Body of pancreas (tissue), 4 donors: ENCODE results near the gene RAB8A. TPM values are rescaled to one million over a fixed set of nuclear protein-coding genes. Genes with fewer than 3 reads are reported as not detected.

Source experiments
- ATAC-seq: fragments of 150-250 bp; one replicate; pipeline ENCODE4 v1.9.1; 2016
- DNase-seq, 4 donors: peaks; one replicate each; pipeline ENCODE4 v3.0.0-alpha.2; 2019
- H3K27ac ChIP-seq, 4 donors: fragments of 200-600 bp; sonication (generic); 1 replicate in 3 of 4; 2 replicates in 1 of 4; pipeline versions ENCODE4 v1.5.1 to v1.6.1; 2016 to 2019; ENCODE audit warnings: mild to moderate bottlenecking in 1 of 4, mixed read lengths in 1 of 4, moderate library complexity in 1 of 4
- H3K27me3 ChIP-seq, 2 donors: fragments of 200-600 bp; sonication (generic); one replicate each; pipeline ENCODE4 v1.6.0; 2016; ENCODE audit warnings: mild to moderate bottlenecking in 1 of 2
- H3K36me3 ChIP-seq, 2 donors: fragments of 200-600 bp; sonication (generic); replicated peaks in 1 of 2; 2 replicates each; pipeline ENCODE4 v1.5.1; 2016; ENCODE audit warnings: low read depth in 2 of 2; ENCODE audit not compliant: insufficient read depth in 1 of 2
- H3K4me1 ChIP-seq: fragments of 200-600 bp; sonication (generic); one replicate; pipeline ENCODE4 v1.6.0; 2016
- H3K4me3 ChIP-seq, 2 donors: fragments of 200-600 bp; sonication (generic); 1 replicate in 1 of 2; 2 replicates in 1 of 2; pipeline ENCODE4 v1.5.1; 2016 to 2019
- H3K9me3 ChIP-seq, 3 donors: fragments of 200-600 bp; sonication (generic); 1 replicate in 2 of 3; 2 replicates in 1 of 3; pipeline ENCODE4 v1.5.1; 2016
- CTCF ChIP-seq, 7 experiments: fragments of 450-650 bp in 4 of 7; fragments of 200-600 bp in 3 of 7; sonication (generic) in 3 of 7; IDR thresholded peaks; one replicate each; pipeline ENCODE4 v1.5.1; 2016 to 2019; ENCODE audit warnings: antibody characterized with exemption in 7 of 7
- POLR2A ChIP-seq, 3 donors: fragments of 450-650 bp; IDR thresholded peaks; one replicate each; pipeline ENCODE4 v1.6.1; 2016; ENCODE audit warnings: antibody characterized with exemption in 3 of 3, mild to moderate bottlenecking in 2 of 3
- WGBS, 2 donors: methylation state at CpG; one replicate each; pipeline ENCODE4 v1.1.5; 2017; 5-methylcytosine and 5-hydroxymethylcytosine counted together
- intact Hi-C: fragments of 100-400 bp; cut with DNase I; formaldehyde crosslinking; loops from one replicate; pipeline ENCODE4 v1.15.1; 2023
- total RNA-seq, 2 donors: library from RNA; depleted of rRNA; stranded (reverse); fragments of >200 nt; gene quantifications; one replicate each; pipeline ENCODE4 v1.1.0, GENCODE V29; 2016

The RAB8A gene
- total RNA-seq, 2 donors from 2014 or later, result 15.5 to 32.2 TPM

GRCh38 chr19:16106121-16106520 lies 5.6 kb upstream of the RAB8A start:
- Histone ChIP-seq H3K9me3 (no peaks in the 10 kb centered on the region), H3K27me3 (no peaks in the 10 kb centered on the region), H3K4me1 (peaks cover 22% of the 10 kb centered on the region), H3K4me3 (no peak overlapping the region), H3K36me3 (peaks cover 0 to 8% of the 10 kb centered on the region in 2 donors), H3K27ac (peak overlapping the region in 1 of 4 donors; percentile 21)
- DNase-seq (no peak), ATAC-seq (no peak)
- TF ChIP-seq CTCF (IDR thresholded peaks at IDR 0.05) (no peak), POLR2A (IDR thresholded peaks at IDR 0.05) (no peak)
- intact Hi-C loops, result no loop called here
- 17 to 32% methylated on average over 3 of the region's 3 CpGs for WGBS, 2 donors

- Histone ChIP-seq H3K27ac (peak overlapping the region; percentile 77 to 95 (median 88)), H3K9me3 (no peaks in the 10 kb centered on the region), H3K36me3 (no peaks in the 10 kb centered on the region), H3K4me1 (peaks cover 36% of the 10 kb centered on the region), H3K27me3 (no peaks in the 10 kb centered on the region), H3K4me3 (peak overlapping the region; percentile 82 to 83)
- no peak for DNase-seq
- intact Hi-C loops, result no loop called here
- 0 to 3% methylated on average over 33 to 34 of the region's 37 CpGs for WGBS, 2 donors
- TF ChIP-seq CTCF (IDR thresholded peaks at IDR 0.05) (no peak), POLR2A (IDR thresholded peaks at IDR 0.05) (peak; percentile 43 to 81 (median 77))
- peak; percentile 1 for ATAC-seq
Measured at GRCh38 chr19:16111909-16112752, 442 bp downstream of the RAB8A start.

- H3K36me3 ChIP-seq, result no peaks in the 10 kb centered on the region
- H3K9me3 ChIP-seq, result no peaks in the 10 kb centered on the region
- peak overlapping the region in 1 of 2 donors; percentile 82 for H3K4me3 ChIP-seq
- 5 to 13% methylated on average over 2 of the region's 2 CpGs for WGBS, 2 donors
- ATAC-seq (no peak), DNase-seq (no peak)
- H3K27ac ChIP-seq, result no peak overlapping the region
- no peak for TF ChIP-seq POLR2A (IDR thresholded peaks at IDR 0.05)
- no peak for TF ChIP-seq CTCF (IDR thresholded peaks at IDR 0.05)
- no peaks in the 10 kb centered on the region for H3K27me3 ChIP-seq
- peaks cover 36% of the 10 kb centered on the region for H3K4me1 ChIP-seq
- intact Hi-C loops, result no loop called here
Measured at GRCh38 chr19:16112778-16113177, 1.1 kb downstream of the RAB8A start.

GRCh38 chr19:16113727-16114126 lies 2.0 kb downstream of the RAB8A start:
- peaks cover 36% of the 10 kb centered on the region for H3K4me1 ChIP-seq

More at GRCh38 chr19:16113727-16114126, 2.0 kb downstream of the RAB8A start:
- Histone ChIP-seq H3K9me3 (no peaks in the 10 kb centered on the region), H3K27ac (no peak overlapping the region), H3K4me3 (no peak overlapping the region), H3K36me3 (peaks cover 0 to 5% of the 10 kb centered on the region in 2 donors), H3K27me3 (no peaks in the 10 kb centered on the region)
- ATAC-seq, result no peak
- no peak for TF ChIP-seq CTCF (IDR thresholded peaks at IDR 0.05)
- no peak for TF ChIP-seq POLR2A (IDR thresholded peaks at IDR 0.05)
- 86 to 94% methylated on average over 3 of the region's 3 CpGs for WGBS, 2 donors
- DNase-seq, result no peak
- intact Hi-C loops, result no loop called here
